ENCODE results near the gene AP5S1.
"Not testable (repeated sequence)": the region's sequence is repeated elsewhere in the genome, so short reads cannot be mapped to it uniquely, and the experiment has no call there.

The AP5S1 gene, protein sequence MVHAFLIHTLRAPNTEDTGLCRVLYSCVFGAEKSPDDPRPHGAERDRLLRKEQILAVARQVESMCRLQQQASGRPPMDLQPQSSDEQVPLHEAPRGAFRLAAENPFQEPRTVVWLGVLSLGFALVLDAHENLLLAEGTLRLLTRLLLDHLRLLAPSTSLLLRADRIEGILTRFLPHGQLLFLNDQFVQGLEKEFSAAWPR

DNA sequence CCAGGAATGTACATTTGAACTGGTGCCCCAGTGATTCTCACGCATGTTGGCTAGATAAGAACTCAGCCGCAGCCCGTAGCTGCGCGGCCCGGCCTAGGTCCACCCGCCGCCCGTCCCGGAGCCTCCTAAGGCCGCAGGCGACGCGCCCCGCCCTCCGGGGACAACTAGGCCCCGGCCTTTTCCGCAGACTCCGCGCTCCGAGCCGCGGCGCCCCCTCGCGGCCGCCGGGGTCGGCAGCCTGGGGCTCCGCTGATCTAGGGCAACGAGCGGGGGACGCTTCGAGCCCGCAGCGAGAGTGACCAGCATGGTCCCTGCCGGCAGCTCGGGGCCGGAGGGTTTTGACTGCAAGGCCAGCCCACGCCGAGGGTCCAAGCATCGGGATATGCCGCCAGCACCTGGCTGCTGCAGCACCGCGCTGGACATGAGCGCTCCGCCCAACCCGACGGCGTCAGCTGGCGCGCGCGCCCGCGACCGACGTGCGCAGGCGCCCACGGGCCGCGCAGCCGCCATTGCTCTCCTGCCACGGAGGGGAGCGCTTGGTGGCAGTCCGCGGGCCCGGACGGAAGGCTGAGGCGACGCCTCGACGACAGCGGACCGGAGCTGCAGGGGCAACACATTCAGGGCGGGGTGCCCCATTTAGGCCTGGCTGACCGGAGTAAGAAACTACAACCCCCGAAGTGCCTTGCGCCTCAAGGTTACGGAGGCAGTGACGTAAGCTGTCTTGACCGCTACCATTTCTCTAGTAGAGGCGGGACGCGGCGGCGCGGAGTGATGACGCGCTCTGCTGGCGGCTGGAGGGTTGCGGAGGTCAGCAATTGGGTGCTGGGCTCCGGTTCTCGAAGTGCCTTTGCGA is at the start of gene AP5S1:
TSS of gene AP5S1 (plus strand) at position 500 of the 853 bp plus-strand sequence. CDS start 1,571 bp downstream, outside the sequence.
- DNase-seq: peak; percentile 91

DNA sequence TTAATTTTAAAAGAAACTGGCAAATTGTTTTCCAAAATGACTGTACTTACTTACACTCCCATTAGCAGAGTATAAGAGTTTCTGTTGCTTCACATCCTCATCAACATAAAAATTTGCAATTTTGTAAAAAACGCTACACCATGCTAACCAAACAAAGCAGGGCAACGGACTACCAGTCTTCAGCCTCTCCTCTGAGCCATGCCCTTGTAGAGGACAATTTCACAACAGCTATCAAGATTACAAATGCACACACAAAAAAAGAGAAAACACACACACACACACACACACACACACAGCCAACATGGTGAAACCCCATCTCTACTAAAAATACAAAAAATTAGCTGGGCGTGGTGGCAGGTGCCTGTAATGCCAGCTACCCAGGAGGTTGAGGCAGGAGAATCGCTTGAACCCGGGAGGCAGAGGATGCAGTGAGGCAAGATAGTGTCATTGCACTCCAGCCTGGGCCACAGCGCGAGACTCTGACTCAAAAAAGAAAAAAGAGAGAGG is 48.7 kb upstream of the AP5S1 start:
- DNase-seq: no peak

DNA sequence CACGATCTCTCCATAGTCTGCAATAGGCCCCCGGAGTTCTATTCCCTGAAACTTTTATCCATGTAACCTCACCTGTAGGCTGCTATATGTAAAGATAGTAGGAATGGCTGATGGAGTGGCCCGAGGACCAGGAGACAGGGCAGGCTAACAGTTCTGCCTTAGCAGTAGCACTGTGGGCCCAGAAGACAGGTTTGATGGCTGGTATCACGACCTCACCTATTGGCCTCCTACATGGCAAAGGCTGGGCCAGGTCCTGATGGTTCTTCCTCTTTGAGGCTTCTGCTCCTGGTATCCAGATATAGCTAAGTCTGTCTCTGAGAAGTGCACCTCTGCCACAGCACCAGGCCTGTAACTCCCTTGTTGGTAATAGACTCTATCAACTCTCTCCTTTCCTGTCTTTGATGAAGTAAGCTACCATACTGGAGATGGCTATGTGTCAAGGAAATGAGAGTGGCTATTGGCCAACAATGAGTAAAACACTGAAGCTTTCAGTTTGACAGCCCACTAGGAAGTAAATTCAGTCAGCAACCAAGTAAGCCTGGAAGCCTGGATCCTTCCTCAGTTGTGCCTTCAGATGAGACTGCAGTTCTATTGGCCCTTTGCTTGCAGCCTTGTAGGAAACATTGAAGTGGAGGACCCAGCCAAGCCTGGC is 44.8 kb upstream of the AP5S1 start:
- no peak for DNase-seq

DNA sequence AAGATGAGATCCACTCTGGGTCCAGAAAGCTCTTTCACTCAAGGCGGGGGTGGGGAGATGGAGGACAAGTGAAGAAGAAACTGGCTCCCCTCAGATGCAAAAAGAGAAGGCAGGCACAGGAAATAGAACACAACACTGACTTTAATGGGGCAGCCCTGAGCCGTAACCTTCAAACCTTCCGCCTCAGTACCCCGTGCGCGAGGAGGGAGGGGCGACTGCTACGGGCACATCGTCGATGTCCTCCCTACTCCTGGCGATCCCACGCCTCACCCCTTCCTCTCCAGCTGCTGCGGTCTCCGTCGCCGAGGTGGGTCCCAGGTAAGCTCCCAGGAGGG is 43.0 kb upstream of the AP5S1 start:
- DNase-seq: no peak

DNA sequence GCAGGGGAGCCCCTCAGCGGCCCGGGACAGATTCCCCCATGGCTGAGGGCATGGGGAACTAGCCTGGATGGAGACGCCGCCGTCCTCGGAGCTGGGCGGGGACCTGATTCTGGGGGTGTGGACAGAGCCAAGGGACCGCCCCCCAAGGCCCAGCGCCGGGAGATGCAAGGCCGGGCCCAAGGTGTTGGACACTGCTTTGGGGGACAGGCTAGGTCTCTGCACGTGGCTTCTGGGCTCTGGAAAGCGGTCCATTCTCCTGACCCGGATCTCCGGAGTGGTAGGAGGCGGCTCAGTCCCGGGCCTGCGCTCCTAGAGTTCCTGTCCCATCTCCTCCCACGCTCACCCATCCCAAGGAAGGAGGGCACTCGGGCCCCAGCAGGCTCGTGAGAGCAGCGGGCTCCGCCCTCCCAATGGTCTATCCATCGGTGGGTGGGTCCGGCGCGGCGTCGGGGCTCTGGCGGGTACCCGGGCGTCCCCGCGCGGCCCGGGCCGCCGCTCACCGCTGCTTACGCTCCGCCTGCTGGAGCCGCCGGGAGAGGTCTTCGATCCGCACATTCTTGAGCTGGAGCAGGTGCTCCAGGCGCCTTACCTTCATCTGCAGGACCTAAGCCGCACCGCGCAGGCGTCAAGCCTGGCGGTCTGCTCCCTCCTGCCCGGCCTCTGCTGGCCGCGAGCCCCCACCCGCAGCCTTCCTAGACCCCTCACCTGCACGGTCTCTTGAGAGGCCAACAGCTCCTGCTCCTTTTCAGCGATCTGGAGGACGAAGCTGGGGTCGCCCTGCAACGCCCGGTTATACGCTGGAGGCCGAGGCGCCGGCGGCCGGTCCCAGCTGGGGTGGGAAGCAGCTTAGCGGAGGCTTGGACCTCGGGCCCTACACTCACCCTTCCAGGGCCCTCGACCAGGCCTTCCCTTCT is 42.4 kb upstream of the AP5S1 start:
- DNase-seq: peak; percentile 60

DNA sequence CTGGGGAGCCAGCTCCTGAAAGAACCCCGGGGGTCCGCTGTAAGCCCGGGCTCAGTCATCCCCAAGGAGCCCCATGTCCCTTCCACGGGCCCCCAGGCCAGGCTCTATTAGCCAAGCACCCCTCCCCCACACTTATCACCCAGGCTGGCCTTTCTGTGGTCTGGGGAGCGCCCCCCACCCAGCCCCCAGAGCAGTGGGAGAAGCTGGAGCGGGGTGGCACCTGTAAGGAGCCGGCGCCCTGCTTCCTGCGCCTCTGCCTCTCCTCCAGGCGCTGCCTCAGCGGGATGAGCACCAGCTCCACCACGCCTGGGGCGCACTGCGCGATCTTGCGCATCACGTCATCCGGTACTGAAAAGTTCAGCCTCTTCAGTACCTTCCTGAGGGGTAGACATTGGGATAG is 41.4 kb upstream of the AP5S1 start:
- DNase-seq: no peak

DNA sequence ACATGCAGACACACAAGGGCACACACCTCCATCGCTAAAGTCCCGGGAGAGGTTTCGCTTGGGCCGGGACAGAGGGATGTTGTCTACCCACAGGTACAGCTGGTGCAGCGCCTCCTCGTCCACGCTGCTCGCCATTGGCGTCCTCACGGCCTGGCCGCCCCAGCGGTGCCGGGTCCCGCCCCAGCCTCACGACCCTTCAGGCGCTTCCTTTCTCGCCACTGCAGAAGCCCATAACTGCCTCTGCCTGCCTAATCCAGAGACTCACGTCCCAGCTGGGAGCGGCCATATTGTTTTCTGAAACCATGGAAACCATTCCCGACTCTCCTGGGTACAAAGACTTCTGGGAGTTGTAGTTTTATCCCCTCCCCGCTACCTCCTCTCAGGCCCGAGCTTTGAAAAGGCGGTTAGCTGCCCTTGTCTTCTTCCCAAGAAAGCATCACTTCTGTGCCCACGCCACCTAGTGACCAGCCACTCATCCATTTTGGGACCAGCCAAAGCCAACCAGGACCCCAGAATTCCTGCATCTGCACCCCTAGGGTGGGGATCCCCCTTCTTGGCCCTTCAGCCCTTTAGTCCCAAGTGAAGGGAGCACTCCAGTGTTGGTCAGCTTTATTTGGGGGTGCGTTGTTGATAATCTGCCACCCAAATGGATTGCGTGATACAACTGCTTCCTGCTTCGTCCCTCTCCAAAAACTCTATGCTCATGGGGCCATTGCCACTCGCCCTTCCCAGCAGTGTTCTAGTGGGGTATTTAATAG is 39.0 kb upstream of the AP5S1 start, which contains the start of gene SPEF1:
TSS of gene SPEF1 (minus strand) at position 296 of the 758 bp plus-strand sequence. CDS start at position 135, 161 bp downstream.
- peak; percentile 48 for DNase-seq

DNA sequence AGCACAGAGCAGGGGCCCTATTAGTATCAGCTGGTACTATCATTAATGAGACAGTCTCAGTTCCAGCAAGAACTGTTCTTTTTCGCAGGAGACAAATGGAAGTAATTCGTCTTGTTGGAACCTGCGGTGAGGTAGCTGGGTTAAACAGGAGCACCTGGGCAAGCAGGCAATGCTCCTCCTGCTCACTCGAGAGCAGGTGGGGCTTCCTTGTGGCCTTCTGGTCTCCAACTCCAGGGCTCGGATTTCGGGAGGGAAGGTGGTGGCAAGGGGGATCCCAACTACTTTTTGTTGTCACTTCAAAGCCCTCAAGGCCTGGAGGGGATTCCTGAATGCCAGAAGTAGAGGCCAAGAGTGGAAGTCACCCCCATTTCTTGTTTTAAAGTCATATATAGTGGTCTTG is 37.8 kb upstream of the AP5S1 start:
- no peak for DNase-seq

DNA sequence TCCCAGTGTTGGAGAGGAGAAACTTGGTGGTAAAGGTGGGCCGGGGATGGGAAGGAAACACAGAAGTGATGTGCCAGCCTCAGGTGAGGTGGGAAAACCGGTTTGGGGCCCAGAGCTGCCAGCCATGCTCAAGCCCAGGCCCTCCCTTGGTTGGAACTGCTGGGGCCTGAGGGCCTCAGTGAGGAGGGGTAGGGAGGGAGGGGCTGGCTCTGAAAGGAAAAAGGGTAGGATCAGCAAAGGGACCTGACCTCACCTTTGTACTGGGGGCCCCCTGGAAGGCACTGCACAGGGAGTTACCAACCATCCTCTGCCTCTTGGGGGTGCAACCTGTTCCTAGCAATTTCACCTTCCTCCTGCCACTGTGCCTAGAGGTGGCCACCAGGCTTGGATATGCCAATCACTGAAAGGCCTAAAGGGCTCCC is 37.3 kb upstream of the AP5S1 start:
- no peak for DNase-seq

DNA sequence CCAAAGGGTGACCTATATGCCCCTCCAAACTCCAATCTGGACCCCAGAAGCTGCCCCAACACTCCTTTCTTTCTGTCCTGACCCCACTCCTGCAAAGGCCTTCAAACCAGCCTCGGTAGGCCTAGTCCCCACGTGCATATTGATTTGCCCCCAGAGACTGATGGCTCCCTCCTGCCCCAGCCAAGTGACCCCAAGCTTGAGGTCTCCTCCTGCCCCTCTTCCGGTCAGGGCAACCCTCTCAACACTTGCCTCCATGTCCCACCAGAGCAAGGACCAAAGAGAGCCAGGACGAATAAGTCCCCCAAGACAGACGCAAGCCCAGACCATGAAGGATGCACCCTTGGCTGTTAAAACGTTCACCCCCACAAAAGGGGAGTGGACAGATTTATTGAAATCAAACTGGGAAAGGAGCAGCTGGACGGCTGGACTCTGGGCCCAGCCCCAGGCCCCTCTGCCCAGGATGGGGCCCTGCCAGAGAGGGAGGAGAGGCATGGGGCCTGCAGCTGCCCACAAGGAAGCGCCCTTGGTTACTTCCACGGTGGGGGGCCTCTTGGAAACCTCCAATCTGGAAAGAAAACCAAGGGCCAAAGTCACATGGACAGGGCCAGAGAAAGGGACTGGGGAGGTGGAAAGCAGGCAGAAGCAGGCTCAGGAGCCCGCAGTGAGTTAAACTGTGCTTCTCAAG is 36.7 kb upstream of the AP5S1 start:
- DNase-seq: no peak

DNA sequence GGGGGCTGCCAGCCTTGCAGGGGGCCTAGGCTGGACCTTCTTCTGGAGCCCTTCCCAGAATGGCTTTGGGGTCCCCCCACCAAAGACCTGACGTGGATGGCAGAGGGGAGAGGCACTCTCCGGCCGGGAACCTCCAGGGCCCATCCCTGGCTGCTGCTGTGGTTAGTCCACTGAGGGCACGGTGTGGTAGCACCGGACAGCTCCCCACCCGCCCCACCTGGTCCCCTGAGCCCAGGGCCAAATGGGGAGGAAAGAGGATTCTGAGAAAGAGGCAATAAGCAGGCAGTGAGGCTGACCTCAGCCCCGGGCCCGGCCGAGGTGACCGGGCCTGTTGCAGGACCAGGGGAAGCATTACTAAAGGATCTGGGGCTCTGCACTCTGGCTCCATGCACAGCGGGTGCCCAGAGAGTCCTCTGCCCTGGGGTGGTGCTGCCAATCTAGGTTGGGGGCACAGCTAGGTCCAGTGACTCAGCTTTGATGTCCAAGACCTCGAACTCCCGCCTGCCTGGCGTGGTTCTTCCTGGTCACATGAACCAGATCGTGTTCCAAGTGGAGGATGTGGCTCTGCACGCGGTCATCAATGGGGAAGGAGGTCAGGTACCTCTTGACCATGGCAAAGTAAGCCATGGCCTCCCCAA is 36.0 kb upstream of the AP5S1 start:
- no peak for DNase-seq

DNA sequence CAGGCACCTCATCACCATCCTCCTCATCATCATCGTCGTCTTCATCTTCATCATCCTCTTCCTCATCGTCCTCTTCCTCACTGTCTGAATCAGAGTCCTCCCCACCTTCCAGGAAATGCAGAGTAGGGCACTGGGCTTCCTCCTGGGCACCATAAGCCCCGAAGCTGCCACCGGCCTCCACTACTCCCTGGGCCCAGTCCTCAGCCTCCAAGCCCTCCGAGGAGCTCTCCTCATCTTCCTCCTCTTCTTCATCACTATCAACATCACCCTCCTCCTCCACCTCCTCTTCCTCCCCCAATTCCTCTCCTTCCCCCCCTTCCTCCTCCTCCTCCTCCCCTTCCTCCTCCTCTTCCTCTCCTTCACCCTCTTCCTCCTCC is 35.5 kb upstream of the AP5S1 start:
- no peak for DNase-seq

DNA sequence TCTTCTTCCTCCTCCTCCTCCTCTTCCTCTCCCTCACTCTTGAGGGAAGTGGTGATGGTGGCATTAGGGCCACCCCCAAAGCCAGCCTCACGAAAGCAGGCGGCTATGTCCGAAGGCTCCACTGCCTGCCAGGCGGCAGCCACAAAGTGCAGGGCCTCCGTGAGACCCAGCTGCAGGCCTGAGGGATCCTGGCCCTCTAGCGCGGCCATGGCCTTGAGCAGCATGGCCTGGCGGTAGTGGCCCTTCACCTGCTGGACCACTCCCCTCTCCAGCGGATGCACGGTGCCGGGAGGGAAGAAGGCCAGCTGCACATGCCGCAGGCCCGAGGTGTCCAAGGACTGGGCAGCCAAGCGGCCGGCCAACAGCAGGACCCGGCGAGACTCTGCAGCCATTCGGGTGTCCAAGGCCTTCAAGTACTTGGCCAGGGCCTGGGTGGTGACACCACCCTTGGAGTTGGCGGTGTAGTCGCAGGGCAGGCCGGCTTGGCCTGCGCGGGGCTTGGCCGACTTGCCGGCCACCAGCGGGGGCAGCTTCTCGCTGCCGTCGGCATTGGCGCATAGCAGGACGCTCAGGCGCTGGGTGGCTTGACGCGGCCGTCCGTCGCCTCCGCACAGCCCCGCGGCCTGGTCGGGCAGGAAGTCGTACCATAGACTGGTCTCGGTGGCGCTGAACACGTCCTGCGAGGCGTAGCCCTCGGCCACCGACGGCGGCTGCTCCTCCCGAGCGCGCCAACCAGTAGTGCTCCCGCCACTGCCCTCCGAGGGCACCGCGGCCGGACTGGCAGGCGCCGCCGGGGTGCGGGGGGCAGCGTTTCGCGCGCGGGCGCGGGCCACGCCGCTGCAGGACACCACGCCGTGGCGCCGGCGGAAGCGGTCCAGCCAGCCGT is 34.9 kb upstream of the AP5S1 start:
- DNase-seq: no peak

DNA sequence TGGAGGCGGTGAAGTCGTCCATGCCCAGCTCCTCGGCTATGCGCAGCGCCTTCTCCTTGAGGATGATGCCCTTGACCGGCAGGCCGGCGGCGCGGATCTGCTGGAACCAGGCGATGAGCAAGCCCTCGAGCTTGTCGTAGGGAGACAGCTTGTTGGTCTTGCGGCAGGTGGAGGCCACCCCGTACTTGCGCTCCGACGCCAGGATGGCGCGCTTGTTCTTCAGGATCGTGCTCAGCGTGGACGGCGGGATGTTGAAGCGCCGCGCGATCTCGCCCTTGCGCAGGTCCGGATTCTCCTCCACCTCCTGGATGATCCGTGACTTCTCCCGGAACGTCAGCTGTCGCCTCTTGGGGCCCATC is 34.2 kb upstream of the AP5S1 start:
- peak; percentile 53 for DNase-seq

DNA sequence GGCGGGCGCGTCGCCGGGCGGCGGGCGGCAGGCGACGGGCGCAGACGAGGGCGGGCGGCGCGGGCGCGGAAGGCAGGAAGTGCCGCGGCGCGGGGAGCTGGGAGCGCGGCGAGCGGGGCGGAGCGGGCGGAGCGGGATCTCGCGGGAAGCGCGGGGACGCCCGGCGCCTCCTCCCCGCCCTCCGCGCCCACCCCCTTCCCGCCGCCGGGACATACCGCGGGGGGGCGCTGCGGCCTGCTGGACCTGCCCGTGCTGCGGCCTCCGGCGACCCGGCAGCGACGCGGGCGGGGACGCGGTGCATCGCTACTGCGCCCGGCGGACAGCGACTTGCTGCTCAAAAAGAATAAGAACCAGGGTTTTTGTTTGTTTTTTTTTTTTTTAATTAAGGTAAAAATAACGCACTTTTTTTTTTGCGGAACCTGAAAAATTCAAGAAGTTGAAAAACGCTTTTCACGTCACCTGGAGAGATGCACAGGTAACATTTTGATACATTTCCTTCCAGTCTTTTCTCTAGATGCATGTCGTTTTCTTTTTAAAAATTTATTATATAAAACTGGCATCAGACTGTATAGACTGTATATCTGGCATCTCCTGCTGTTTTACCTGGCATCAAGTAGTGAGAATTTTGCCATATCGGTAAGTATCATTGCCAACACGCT is 33.6 kb upstream of the AP5S1 start, which contains the start of gene CENPB:
TSS of gene CENPB (minus strand) at position 76 of the 659 bp plus-strand sequence. CDS start 257 bp downstream, outside the sequence.
- DNase-seq: peak; percentile 92

DNA sequence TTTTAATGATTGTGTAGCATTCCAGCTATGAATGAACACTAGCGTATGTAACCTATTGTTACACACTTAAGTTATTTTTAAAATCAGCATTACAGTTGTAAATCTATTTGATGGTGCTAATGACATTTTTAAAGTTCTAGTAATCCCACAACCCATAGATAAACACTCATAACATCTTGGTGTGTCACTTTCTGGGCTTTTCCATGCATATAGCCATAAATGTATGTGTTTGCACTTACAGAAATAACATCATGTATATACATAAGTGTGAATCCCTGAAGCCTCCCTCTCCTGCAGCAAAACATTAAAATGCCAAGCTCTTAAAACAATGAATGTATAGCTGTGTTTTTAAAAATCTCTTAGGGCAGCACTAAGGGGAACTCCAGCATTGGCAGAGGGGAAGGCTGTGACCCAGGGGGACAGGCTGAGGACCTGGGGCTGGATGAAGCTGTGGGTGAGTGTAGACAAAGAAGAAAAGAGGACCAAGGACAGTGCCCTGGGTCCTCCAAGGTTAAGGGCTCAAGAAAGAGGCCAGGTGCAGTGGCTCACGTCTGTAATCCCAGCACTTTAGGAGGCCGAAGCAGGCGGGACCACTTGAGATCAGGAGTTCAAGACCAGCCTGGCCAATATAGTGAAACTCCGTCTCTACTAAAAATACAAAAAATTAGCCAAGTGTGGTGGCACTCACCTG is 32.9 kb upstream of the AP5S1 start:
- DNase-seq: no peak

DNA sequence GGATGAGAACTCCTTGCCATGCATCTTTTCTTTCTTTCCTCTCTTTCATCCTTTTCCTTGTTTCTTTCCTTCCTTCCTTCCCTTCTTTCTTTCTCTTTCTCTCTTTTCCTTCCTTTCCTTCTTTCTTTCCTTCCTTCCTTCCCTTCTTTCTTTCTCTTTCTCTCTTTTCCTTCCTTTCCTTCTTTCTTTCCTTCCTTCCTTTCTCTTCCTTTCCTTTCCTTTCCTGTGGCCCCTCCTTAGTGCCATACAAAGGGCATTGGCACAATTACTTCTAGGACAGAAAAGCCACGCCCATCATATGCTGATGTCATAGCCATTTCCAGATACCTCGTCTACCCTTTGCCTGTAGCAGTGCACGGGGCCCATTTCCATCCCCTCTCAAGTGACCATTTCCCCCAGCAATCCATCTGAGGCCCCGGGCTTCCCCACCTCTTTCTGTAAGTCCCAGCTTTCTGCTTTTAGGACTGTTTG is 31.6 kb upstream of the AP5S1 start:
- DNase-seq: no peak

DNA sequence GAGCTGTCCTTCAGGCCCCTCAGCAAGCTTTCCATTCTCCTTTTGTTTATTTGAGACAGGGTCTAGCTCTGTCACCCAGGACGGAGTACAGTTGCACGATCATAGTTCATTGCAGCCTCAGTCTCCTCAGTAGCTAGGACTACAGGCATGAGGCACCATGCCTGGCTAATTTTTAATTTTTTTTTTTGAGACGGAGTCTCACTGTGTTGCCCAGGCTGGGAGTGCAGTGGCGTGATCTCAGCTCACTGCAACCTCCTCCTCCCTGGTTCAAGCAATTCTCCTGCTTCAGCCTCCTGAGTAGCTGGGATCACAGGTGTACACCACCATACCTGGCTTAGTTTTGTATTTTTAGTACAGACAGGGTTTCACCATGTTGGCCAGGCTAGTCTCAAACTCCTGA is 31.1 kb upstream of the AP5S1 start:
- not testable (repeated sequence) for DNase-seq

Data from activated naive CD4-positive, alpha-beta T cell treated with Interleukin-2 at 50 U/mL for 16 hours (primary cell).